Activated naive CD8-positive, alpha-beta T cell (primary cell): ENCODE measurements around the gene ZNF467.

Experiments
- H3K27ac Mint-ChIP-seq: one replicate; pipeline ENCODE4 v1.8.0; 2021; ENCODE audit warnings: mixed read lengths
- H3K27me3 Mint-ChIP-seq: one replicate; pipeline ENCODE4 v1.8.0; 2021; ENCODE audit warnings: mixed read lengths
- H3K36me3 Mint-ChIP-seq: one replicate; pipeline ENCODE4 v1.8.0; 2021; ENCODE audit warnings: mixed read lengths
- H3K4me1 Mint-ChIP-seq: one replicate; pipeline ENCODE4 v1.8.0; 2021; ENCODE audit warnings: low read depth, mixed read lengths
- H3K4me3 Mint-ChIP-seq: one replicate; pipeline ENCODE4 v1.8.0; 2021; ENCODE audit warnings: mild to moderate bottlenecking, mixed read lengths
- H3K9me3 Mint-ChIP-seq: one replicate; pipeline ENCODE4 v1.8.0; 2021; ENCODE audit warnings: low read depth, mixed read lengths

Gene ZNF467

DNA sequence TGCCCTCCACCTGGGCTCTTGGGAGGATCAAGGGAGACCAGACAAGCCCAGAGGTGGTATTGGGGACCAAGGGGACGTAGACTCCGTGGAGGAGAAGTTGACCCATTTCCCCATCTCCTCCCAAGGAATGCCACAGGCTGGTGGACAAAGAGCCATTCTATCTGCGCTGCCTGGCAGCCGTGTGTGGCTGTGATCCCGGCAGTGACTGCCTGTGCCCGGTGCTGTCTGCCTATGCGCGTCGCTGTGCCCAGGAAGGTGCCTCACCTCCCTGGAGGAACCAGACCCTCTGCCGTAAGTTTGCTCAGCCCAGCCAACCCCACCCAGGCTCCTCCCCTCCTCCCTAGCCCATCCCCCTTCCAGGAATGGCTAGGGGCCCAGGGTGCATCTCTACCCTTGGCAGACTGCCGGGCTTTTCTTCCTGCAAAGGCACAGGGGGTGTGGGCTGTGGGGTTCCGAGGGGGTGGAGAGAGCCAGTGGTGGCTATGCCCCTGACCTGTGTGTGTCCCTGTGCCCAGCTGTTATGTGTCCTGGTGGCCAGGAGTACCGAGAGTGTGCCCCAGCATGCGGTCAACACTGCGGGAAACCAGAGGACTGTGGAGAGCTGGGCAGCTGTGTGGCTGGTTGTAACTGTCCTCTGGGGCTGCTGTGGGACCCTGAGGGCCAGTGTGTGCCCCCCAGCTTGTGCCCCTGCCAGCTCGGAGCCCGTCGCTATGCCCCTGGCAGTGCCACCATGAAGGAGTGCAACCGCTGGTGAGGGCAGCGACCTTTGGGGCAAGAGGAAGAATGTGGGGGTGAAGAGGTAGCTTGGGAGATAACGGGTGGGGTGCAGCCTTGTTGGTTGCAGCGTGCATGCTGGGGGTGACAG is 10.2 kb upstream of the ZNF467 start:
- no peaks in the 10 kb centered on the region for H3K4me1 Mint-ChIP-seq

DNA sequence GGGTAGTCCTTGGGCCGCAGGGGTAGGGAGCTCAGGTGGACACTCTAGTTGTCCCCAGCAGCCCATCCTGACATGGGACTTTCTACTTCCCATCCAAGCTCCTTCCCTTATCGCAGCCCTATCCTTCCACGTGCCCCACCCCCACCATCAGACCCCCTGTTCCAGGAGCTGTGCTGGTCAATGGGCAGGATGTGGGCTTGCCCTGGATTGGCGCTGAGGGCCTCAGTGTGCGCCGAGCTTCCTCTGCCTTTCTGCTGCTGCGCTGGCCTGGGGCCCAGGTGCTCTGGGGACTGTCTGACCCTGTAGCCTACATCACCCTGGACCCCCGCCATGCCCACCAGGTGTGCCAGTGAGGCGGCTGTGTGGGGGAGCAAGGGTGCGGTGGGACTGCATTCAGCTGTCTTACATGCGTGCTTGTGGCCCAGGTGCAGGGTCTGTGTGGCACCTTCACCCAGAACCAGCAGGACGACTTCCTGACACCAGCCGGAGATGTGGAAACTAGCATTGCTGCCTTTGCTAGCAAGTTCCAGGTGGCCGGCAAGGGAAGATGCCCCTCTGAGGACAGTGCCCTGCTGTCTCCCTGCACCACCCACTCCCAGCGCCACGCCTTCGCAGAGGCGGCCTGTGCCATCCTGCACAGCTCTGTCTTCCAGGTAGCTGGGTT is 9.4 kb upstream of the ZNF467 start:
- no peak overlapping the region for H3K27ac Mint-ChIP-seq
- no peaks in the 10 kb centered on the region for H3K27me3 Mint-ChIP-seq
- no peaks in the 10 kb centered on the region for H3K36me3 Mint-ChIP-seq
- H3K4me3 Mint-ChIP-seq, result no peak overlapping the region
- H3K4me1 Mint-ChIP-seq, result no peaks in the 10 kb centered on the region
- no peaks in the 10 kb centered on the region for H3K9me3 Mint-ChIP-seq

More for the DNA sequence above, 10.2 kb upstream of the ZNF467 start:
- no peak overlapping the region for H3K4me3 Mint-ChIP-seq
- H3K27me3 Mint-ChIP-seq, result no peaks in the 10 kb centered on the region
- no peak overlapping the region for H3K27ac Mint-ChIP-seq
- H3K9me3 Mint-ChIP-seq, result no peaks in the 10 kb centered on the region
- no peaks in the 10 kb centered on the region for H3K36me3 Mint-ChIP-seq

DNA sequence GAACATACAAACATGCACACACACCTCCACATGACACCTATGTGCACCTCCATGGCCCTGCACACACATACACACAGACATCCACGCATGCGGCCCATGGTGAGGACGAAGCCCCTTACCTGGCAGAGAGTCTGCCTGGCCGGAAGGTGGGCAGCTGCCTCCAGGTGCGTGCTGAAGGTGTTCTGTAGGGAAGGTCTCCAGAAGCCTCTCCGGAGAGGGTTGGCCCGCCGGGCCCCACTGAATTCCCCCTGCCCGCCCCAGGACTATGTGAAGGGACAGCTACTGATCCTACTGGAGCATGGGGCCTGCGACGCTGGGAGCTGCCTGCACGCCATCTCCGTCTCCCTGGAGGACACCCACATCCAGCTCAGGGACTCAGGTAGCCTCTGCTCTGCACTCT is 8.5 kb upstream of the ZNF467 start:
- no peaks in the 10 kb centered on the region for H3K4me1 Mint-ChIP-seq
- H3K27ac Mint-ChIP-seq, result no peak overlapping the region
- no peaks in the 10 kb centered on the region for H3K36me3 Mint-ChIP-seq
- H3K9me3 Mint-ChIP-seq, result no peaks in the 10 kb centered on the region
- H3K27me3 Mint-ChIP-seq, result no peaks in the 10 kb centered on the region
- H3K4me3 Mint-ChIP-seq, result no peak overlapping the region

DNA sequence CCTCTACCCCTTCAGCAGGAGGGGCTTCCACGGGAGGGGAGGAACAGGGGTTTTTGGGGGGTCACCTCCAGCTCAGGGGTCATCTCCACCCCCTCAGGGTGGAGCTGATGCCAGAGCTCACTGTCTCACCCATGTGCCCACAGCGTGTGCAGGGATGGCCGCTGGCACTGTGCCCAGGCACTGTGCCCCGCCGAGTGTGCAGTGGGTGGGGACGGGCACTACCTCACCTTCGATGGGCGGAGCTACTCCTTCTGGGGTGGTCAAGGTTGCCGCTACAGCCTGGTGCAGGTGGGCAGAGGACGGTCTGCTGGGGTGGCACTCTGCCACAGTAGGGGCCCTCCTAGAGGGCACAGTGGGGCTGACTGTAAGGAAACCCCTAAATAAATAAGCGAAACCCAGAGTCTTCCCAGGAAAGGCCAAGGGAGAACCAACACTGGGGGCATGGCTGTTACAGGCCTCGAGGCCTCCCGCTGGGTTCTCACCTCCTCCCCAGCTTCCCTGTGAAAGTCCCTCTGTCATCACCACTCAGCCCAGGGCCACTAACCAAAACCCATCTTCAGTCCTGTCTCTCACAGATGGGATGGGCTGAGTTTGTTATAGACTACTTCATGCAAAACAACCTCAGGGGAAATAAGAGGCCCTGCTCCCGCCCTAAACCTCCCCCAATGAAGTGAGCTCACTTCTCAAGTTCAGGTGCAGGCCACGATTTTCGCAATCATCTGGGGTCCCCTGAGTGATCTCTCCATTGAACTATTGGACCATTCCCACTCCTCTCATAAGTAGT is 7.4 kb upstream of the ZNF467 start:
- H3K27me3 Mint-ChIP-seq, result no peaks in the 10 kb centered on the region
- H3K9me3 Mint-ChIP-seq, result no peaks in the 10 kb centered on the region
- H3K36me3 Mint-ChIP-seq, result no peaks in the 10 kb centered on the region
- no peaks in the 10 kb centered on the region for H3K4me1 Mint-ChIP-seq
- H3K4me3 Mint-ChIP-seq, result no peak overlapping the region
- no peak overlapping the region for H3K27ac Mint-ChIP-seq

DNA sequence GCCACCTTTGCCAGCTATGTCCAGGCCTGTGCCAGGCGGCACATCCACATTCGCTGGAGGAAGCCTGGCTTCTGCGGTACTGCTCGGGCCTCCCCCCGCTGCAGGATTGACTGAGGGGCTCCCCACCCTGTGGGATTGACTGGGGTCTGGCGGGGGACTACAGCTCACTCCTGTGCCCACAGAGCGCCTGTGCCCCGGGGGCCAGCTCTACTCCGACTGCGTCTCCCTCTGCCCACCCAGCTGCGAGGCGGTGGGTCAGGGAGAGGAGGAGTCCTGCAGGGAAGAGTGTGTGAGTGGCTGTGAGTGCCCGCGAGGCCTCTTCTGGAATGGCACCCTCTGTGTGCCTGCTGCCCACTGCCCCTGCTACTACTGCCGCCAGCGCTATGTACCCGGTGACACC is 6.7 kb upstream of the ZNF467 start:
- Mint-ChIP-seq H3K4me1 (peaks cover 3% of the 10 kb centered on the region), H3K36me3 (no peaks in the 10 kb centered on the region), H3K27me3 (no peaks in the 10 kb centered on the region), H3K9me3 (no peaks in the 10 kb centered on the region), H3K4me3 (no peak overlapping the region), H3K27ac (no peak overlapping the region)

DNA sequence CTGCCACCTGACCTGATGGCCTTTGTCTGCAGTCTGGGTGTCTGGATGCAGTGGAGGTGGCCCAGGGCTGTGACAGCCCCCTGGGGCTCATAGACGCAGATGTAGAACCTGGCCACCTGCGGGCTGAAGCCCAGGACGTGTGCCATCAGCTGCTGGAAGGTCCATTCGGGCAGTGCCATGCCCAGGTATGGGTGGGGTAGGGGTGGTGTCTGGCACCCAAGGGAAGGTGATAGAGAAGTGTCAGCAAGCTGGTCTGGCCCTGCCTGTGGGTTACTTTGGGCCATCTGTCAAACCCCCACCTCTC is 6.1 kb upstream of the ZNF467 start:
- H3K36me3 Mint-ChIP-seq, result no peaks in the 10 kb centered on the region
- no peak overlapping the region for H3K27ac Mint-ChIP-seq
- no peaks in the 10 kb centered on the region for H3K27me3 Mint-ChIP-seq
- H3K4me1 Mint-ChIP-seq, result peaks cover 3% of the 10 kb centered on the region
- H3K4me3 Mint-ChIP-seq, result no peak overlapping the region
- H3K9me3 Mint-ChIP-seq, result no peaks in the 10 kb centered on the region

DNA sequence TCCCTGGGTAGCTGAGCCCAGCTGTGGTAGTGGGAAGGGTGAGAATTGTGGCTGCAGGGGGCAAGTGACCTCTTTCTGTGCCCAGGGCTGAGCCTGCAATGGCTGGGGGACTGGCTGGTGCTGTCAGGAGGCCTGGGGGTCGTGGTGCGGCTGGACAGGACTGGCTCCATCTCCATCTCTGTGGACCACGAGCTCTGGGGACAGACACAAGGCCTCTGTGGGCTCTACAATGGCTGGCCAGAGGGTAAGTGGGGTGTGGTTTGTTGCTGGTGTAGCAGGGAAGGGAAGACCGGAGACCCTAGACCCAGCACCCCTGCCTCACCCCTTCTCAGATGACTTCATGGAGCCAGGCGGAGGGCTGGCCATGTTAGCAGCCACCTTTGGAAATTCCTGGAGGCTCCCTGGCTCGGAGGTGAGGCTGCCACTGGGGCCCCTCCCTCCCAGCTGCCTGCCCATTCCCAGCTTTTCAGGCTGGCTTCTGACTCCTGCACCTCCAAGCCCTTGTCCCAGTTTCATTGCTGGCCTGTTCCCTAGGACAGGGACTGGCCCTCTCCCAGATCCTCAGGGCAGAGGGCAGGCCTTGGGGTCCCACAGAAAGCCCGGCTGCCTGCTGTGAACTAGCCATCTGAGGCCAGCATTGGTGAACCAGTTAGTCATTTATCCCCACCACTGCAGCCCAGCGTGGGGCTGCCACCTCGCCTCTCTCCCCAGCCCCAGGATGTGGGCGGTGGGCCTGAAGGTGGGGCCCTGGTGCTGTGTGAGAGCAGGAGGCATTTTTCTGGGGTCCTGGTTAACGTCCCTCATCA is 5.5 kb upstream of the ZNF467 start:
- peaks cover 5% of the 10 kb centered on the region for H3K4me1 Mint-ChIP-seq
- no peak overlapping the region for H3K27ac Mint-ChIP-seq
- H3K9me3 Mint-ChIP-seq, result no peaks in the 10 kb centered on the region
- H3K36me3 Mint-ChIP-seq, result no peaks in the 10 kb centered on the region
- H3K27me3 Mint-ChIP-seq, result no peaks in the 10 kb centered on the region
- no peak overlapping the region for H3K4me3 Mint-ChIP-seq

DNA sequence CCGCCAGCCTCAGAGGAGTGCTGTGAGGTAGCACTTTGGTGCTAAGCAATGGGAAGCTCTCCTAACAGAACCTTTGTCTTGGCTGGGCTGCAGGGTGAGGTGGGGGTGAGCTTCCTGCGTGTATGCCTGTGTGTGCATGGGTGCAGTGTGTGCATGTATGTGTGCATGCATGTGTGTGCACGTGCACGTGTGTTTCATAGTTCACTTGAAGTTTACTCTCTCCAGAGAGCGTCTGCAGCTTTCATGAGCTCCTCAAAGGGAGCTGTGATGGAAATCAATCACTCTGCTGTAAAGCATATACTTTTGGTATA is 4.9 kb upstream of the ZNF467 start:
- no peaks in the 10 kb centered on the region for H3K27me3 Mint-ChIP-seq
- no peak overlapping the region for H3K4me3 Mint-ChIP-seq
- H3K36me3 Mint-ChIP-seq, result no peaks in the 10 kb centered on the region
- H3K9me3 Mint-ChIP-seq, result no peaks in the 10 kb centered on the region
- no peak overlapping the region for H3K27ac Mint-ChIP-seq
- H3K4me1 Mint-ChIP-seq, result peaks cover 5% of the 10 kb centered on the region

DNA sequence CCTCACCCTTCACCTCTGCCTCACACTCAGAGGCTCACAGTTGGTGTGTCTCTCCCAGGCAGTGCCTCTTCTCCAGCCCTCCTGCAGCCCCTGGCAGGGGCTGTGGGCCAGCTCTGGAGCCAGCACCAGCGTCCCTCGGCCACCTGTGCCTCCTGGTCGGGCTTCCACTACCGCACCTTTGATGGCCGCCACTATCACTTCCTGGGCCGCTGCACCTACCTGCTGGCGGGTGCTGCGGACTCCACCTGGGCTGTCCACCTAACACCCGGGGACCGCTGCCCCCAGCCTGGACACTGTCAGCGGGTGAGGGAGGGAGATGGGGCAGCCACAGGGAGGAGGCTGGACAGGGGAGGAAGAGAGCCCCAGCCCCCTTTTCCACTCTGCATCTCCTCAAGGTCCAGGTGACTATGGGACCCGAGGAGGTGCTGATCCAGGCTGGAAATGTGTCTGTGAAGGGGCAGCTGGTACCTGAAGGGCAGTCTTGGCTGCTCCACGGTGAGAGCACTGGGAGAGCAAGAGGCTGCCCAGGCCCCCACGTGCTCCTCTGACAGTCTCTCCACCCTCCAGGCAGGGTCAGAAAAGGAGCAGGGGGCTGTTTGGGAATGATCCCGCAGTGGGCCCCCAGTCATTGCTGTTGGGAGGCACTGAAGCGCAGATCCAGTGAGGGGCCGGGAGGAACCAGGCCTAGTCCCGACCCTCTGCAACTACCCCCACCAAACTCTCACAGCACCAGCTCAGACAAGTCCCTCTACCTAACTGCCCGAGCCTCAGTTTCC is 4.4 kb upstream of the ZNF467 start:
- no peak overlapping the region for H3K27ac Mint-ChIP-seq
- H3K9me3 Mint-ChIP-seq, result no peaks in the 10 kb centered on the region
- H3K4me1 Mint-ChIP-seq, result peaks cover 5% of the 10 kb centered on the region
- no peaks in the 10 kb centered on the region for H3K36me3 Mint-ChIP-seq
- no peaks in the 10 kb centered on the region for H3K27me3 Mint-ChIP-seq
- H3K4me3 Mint-ChIP-seq, result no peak overlapping the region

DNA sequence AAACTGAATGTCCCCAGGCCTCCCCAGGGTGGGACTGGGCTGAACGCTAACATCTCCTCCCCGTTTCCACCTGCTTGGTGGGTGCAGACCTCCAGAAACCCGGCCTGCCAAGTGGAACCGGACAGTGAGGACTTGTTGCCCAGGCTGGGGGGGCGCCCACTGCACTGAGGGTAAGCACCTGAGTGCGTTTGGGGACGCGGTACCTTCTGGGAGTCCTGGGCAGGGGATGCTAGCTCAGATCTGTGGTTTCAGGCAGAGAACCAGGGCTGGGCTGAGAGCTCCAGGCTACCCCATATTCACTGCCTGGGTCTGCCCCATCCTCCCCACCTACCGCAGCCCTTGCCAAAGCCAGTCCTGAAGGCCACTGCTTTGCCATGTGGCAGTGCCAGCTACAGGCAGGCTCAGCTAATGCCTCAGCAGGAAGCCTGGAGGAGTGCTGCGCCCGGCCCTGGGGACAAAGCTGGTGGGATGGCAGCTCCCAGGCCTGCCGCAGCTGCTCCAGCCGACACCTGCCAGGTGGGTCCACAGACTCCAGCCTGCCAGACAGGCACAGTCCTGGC is 3.5 kb upstream of the ZNF467 start:
- Mint-ChIP-seq H3K36me3 (no peaks in the 10 kb centered on the region), H3K27ac (no peak overlapping the region), H3K27me3 (no peaks in the 10 kb centered on the region), H3K9me3 (no peaks in the 10 kb centered on the region), H3K4me1 (peaks cover 5% of the 10 kb centered on the region), H3K4me3 (no peak overlapping the region)

DNA sequence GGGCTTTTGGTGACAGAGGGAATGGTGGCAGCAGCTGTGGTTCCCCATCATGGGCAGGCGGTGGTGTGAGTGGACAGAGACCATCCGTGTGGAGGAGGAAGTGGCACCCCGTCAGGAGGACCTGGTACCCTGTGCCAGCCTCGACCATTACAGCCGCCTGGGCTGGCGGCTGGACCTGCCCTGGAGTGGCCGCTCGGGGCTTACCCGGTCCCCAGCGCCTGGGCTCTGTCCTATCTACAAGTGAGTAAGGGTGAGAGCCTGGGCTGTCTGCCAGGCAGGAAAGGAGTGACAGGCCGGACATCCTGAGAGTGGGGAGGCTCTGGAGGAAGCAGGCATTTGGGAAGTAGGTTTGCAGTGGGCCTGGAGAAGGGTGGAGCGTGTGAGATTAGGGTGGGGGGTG is 2.9 kb upstream of the ZNF467 start:
- Mint-ChIP-seq H3K4me3 (no peak overlapping the region), H3K9me3 (no peaks in the 10 kb centered on the region), H3K36me3 (no peaks in the 10 kb centered on the region), H3K4me1 (peaks cover 5% of the 10 kb centered on the region), H3K27ac (no peak overlapping the region), H3K27me3 (no peaks in the 10 kb centered on the region)

DNA sequence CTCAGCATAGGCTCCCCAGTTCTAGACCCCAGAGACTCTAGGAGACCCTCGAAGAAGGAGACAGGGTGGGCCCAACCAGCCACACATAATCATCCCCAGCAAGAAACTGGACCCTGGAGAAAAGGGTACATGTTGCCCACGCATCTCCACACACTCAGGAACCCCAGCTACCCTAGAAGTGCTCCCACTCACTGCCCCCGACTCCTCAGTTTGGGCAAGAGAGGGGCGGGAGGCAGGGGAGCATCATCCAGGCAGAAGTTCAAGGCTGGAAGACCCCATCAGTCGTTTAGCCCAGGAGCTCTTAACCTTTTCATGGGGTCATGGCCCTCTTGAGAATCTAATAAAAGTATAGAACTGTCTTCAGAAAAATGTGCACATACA is 1.8 kb upstream of the ZNF467 start:
- H3K27ac Mint-ChIP-seq, result no peak overlapping the region
- no peaks in the 10 kb centered on the region for H3K36me3 Mint-ChIP-seq
- H3K27me3 Mint-ChIP-seq, result no peaks in the 10 kb centered on the region
- H3K9me3 Mint-ChIP-seq, result no peaks in the 10 kb centered on the region
- peaks cover 11% of the 10 kb centered on the region for H3K4me1 Mint-ChIP-seq
- no peak overlapping the region for H3K4me3 Mint-ChIP-seq

DNA sequence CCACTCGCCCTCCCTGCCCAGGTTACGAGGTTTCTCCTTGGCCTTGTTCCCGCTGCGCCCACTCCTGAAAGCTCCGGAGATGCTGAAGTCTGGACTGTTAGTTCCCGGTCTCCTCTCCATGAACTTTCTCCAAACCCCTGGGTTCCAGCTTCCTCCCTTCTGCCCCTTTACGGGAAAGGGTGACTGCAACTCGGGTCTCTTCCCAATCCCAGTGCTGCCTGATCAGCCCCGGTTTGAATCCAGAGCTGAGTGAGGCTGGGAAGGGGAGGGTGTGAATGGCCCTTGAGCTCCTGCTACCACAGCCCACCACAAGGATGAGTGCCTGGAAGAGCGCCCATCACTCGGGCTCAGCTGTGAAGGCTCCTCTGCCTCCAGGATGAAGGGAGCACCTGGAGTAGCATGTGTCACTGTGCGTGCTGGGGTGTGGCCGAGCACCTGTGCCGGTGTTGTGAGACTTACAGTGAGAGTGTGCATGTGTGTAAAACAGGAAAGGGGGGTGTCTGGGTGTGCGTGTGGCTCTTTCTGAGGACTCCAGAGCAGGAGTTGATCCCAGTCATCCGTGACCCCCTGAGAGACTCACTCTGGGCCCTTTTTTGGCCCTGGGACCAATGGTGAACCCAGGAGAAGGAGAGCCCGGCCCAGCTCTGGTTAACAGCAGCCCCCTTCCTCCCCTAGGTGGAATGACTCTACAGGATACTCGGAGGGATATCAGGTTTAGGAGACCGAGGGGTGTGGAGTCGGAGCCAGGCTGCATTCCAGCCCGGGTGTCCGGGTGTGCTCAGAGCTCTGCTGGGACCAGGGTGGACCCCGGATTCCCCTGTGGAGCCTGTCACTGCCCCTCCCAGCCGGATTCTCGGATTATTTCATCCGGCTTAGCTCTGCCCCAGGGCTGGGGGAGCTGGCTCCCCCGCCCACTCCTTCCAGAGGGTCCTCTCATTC is 1.1 kb upstream of the ZNF467 start:
- H3K4me1 Mint-ChIP-seq, result peaks cover 11% of the 10 kb centered on the region
- peak overlapping the region; percentile 73 for H3K4me3 Mint-ChIP-seq
- no peak overlapping the region for H3K27ac Mint-ChIP-seq
- no peaks in the 10 kb centered on the region for H3K9me3 Mint-ChIP-seq
- H3K36me3 Mint-ChIP-seq, result no peaks in the 10 kb centered on the region
- H3K27me3 Mint-ChIP-seq, result no peaks in the 10 kb centered on the region
